Measurements from ENCODE around the gene SPEN.

SPEN gene

DNA sequence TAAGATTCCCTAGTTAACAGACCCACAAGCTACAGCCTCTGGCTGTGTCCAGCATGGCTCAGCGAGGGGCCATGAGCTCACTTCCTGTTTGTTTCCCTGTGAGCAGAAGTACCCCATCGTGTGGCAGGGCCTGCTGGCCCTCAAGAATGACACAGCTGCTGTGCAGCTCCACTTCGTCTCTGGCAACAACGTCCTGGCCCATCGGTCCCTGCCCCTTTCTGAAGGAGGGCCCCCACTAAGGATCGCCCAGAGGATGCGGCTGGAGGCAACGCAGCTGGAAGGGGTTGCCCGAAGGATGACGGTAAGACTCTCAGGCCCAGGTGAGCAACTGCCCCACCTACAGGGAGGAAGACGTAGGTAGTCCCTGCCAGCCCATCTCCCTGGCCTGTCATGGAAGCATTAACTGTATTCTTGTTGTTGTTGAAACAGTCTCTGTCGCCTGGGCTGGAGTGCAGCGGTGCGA is 90.2 kb downstream of the SPEN start:
- H3K9ac ChIP-seq (ENCODE audit: low read depth, low read length, poor library complexity): peak overlapping the region; percentile 18

DNA sequence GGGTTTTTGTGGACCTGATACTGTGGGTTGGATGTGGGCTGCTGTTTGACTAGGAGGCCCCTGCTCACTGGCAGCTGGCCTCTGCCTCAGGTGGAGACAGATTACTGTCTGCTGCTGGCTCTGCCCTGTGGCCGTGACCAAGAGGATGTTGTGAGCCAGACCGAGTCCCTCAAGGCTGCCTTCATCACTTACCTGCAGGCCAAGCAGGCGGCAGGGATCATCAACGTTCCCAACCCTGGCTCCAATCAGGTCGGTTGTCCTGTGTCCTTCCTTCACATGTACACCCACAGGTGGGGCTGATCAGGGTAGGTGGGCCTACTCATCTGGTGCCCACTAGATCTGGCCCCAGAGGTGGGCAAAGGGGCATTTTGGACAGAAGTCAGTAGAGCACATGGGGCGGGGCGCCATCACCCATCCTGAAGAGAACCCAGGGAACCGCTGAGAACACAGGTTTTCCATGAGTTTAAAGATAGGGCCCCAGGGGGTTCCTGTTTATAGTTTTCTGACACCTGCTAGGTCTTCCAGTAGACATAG is 91.2 kb downstream of the SPEN start:
- WGBS, 2 donors (ENCODE audit: extremely low coverage in 2 of 2, insufficient read length in 2 of 2, insufficient replicate concordance in 1 of 2): no CpG with 5 or more reads among the region's 8 CpGs
- no peak overlapping the region for H4K8ac ChIP-seq (ENCODE audit: low read depth, low read length)
- no peak overlapping the region for H3K14ac ChIP-seq (ENCODE audit: low read length)
- no peak for DNase-seq (ENCODE audit: low spot score)
- peak overlapping the region; percentile 2 for H3K9ac ChIP-seq (ENCODE audit: low read depth, low read length, poor library complexity)
- no peak overlapping the region for H2BK15ac ChIP-seq (ENCODE audit: low read length)
- peaks cover 77 to 100% of the 10 kb centered on the region in 2 donors for H3K36me3 ChIP-seq (replicated peaks in 1 of 2; ENCODE audit: control insufficient read depth in 2 of 2, insufficient read depth in 2 of 2, low read length in 2 of 2)
- H3K27me3 ChIP-seq (ENCODE audit: control insufficient read depth in 3 of 3, insufficient read depth in 3 of 3, low read depth in 1 of 3, low read length in 3 of 3): no peaks in the 10 kb centered on the region
- H3K4me2 ChIP-seq (ENCODE audit: insufficient read depth, low read length, poor library complexity, severe bottlenecking): no peak overlapping the region
- H2BK120ac ChIP-seq (ENCODE audit: low read depth, low read length): no peak overlapping the region
- H3K9me3 ChIP-seq (replicated peaks in 1 of 2; ENCODE audit: control insufficient read depth in 2 of 2, insufficient read depth in 1 of 2, low read depth in 1 of 2, low read length in 2 of 2): peaks cover 0 to 1% of the 10 kb centered on the region in 2 donors
- no peaks in the 10 kb centered on the region for H3K4me1 ChIP-seq (ENCODE audit: control insufficient read depth in 2 of 2, insufficient read depth in 1 of 2, low read depth in 1 of 2, low read length in 2 of 2)
- H3K27ac ChIP-seq (replicated peaks; ENCODE audit: low read length): no peak overlapping the region
- H2AK5ac ChIP-seq (ENCODE audit: low read depth, low read length): no peak overlapping the region
- H3K23ac ChIP-seq (ENCODE audit: low read depth, low read length, poor library complexity): no peak overlapping the region
- H2BK12ac ChIP-seq (ENCODE audit: low read length): no peak overlapping the region
- H4K91ac ChIP-seq (ENCODE audit: low read depth, low read length, poor library complexity): no peak overlapping the region
- H2BK5ac ChIP-seq (ENCODE audit: low read length): no peak overlapping the region
- no peak overlapping the region for H3K4me3 ChIP-seq (ENCODE audit: low read length in 2 of 2)
- H3K4ac ChIP-seq (ENCODE audit: low read length): no peak overlapping the region
- peaks cover 8% of the 10 kb centered on the region for H3K79me1 ChIP-seq (ENCODE audit: low read depth, low read length)
- H2AFZ ChIP-seq (ENCODE audit: low read length): no peak overlapping the region
- H3K18ac ChIP-seq (ENCODE audit: low read length): no peak overlapping the region

More for the DNA sequence above, 90.2 kb downstream of the SPEN start:
- no peak overlapping the region for H3K4ac ChIP-seq (ENCODE audit: low read length)
- no peak overlapping the region for H4K8ac ChIP-seq (ENCODE audit: low read depth, low read length)
- H3K18ac ChIP-seq (ENCODE audit: low read length): no peak overlapping the region
- WGBS, 2 donors (ENCODE audit: extremely low coverage in 2 of 2, insufficient read length in 2 of 2, insufficient replicate concordance in 1 of 2): no CpG with 5 or more reads among the region's 14 CpGs
- H2AFZ ChIP-seq (ENCODE audit: low read length): no peak overlapping the region
- no peak for DNase-seq (ENCODE audit: low spot score)
- H3K27me3 ChIP-seq (ENCODE audit: control insufficient read depth in 3 of 3, insufficient read depth in 3 of 3, low read depth in 1 of 3, low read length in 3 of 3): no peaks in the 10 kb centered on the region
- H3K79me1 ChIP-seq (ENCODE audit: low read depth, low read length): peaks cover 8% of the 10 kb centered on the region
- no peak overlapping the region for H2AK5ac ChIP-seq (ENCODE audit: low read depth, low read length)
- no peak overlapping the region for H3K4me3 ChIP-seq (ENCODE audit: low read length in 2 of 2)
- peak overlapping the region; percentile 29 for H3K23ac ChIP-seq (ENCODE audit: low read depth, low read length, poor library complexity)
- no peak overlapping the region for H4K91ac ChIP-seq (ENCODE audit: low read depth, low read length, poor library complexity)
- peak overlapping the region; percentile 45 for H2BK5ac ChIP-seq (ENCODE audit: low read length)
- no peak overlapping the region for H2BK120ac ChIP-seq (ENCODE audit: low read depth, low read length)
- H3K36me3 ChIP-seq (replicated peaks in 1 of 2; ENCODE audit: control insufficient read depth in 2 of 2, insufficient read depth in 2 of 2, low read length in 2 of 2): peaks cover 78 to 100% of the 10 kb centered on the region in 2 donors
- no peaks in the 10 kb centered on the region for H3K4me1 ChIP-seq (ENCODE audit: control insufficient read depth in 2 of 2, insufficient read depth in 1 of 2, low read depth in 1 of 2, low read length in 2 of 2)
- H3K27ac ChIP-seq (replicated peaks; ENCODE audit: low read length): no peak overlapping the region
- no peak overlapping the region for H3K4me2 ChIP-seq (ENCODE audit: insufficient read depth, low read length, poor library complexity, severe bottlenecking)
- H3K14ac ChIP-seq (ENCODE audit: low read length): no peak overlapping the region
- H2BK12ac ChIP-seq (ENCODE audit: low read length): no peak overlapping the region
- H3K9me3 ChIP-seq (replicated peaks in 1 of 2; ENCODE audit: control insufficient read depth in 2 of 2, insufficient read depth in 1 of 2, low read depth in 1 of 2, low read length in 2 of 2): peaks cover 0 to 1% of the 10 kb centered on the region in 2 donors
- H2BK15ac ChIP-seq (ENCODE audit: low read length): no peak overlapping the region

DNA sequence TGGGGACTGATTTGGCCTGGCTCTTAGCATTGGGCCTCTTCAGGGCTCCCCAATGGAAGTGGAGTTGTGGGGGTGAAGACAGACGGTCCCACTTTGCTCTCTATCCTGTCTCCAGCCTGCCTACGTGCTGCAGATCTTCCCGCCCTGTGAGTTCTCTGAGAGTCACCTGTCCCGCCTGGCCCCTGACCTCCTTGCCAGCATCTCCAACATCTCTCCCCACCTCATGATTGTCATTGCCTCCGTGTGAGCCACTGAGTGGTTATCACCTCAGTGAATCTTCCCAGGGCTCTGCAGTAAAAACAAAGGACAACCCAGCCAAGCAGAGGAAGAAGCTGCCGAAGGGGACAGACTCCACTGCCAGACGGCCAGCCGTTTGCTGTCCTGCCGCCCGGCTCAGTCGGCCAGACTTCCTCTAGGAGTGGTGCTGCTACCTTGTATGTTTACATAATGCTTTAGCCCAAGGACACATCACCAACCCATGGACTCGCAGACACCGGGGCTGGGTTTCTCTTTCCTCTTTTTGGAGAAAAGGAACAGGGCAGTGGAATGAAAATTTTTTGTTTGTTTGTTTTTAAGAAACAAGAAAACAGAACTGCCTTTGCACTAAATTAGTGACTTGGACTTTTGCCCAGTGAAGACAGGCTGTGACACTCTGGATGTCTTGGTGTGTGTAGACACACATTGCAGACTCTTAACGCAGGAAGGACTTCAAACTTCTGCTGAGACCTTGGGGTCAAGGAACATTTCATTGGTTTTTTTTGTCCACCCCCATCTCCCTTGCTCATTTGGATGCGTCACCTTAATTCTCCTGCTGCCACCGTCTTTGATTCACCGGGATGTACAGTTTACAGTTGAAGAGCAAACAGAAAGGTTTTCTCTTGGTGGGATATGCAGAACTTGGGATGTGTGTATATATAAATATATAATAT is 91.9 kb downstream of the SPEN start:
- no peak overlapping the region for H3K4me3 ChIP-seq (ENCODE audit: low read length in 2 of 2)
- H3K4me2 ChIP-seq (ENCODE audit: insufficient read depth, low read length, poor library complexity, severe bottlenecking): no peak overlapping the region
- no peaks in the 10 kb centered on the region for H3K4me1 ChIP-seq (ENCODE audit: control insufficient read depth in 2 of 2, insufficient read depth in 1 of 2, low read depth in 1 of 2, low read length in 2 of 2)
- H3K23ac ChIP-seq (ENCODE audit: low read depth, low read length, poor library complexity): no peak overlapping the region
- no peak overlapping the region for H3K14ac ChIP-seq (ENCODE audit: low read length)
- H3K18ac ChIP-seq (ENCODE audit: low read length): no peak overlapping the region
- no peak overlapping the region for H3K9ac ChIP-seq (ENCODE audit: low read depth, low read length, poor library complexity)
- DNase-seq (ENCODE audit: low spot score): no peak
- H2AFZ ChIP-seq (ENCODE audit: low read length): no peak overlapping the region
- H2BK5ac ChIP-seq (ENCODE audit: low read length): no peak overlapping the region
- H4K8ac ChIP-seq (ENCODE audit: low read depth, low read length): no peak overlapping the region
- H2BK15ac ChIP-seq (ENCODE audit: low read length): no peak overlapping the region
- no peak overlapping the region for H3K4ac ChIP-seq (ENCODE audit: low read length)
- H3K36me3 ChIP-seq (replicated peaks in 1 of 2; ENCODE audit: control insufficient read depth in 2 of 2, insufficient read depth in 2 of 2, low read length in 2 of 2): peaks cover 73 to 100% of the 10 kb centered on the region in 2 donors
- H3K9me3 ChIP-seq (replicated peaks in 1 of 2; ENCODE audit: control insufficient read depth in 2 of 2, insufficient read depth in 1 of 2, low read depth in 1 of 2, low read length in 2 of 2): peaks cover 0 to 1% of the 10 kb centered on the region in 2 donors
- H2BK12ac ChIP-seq (ENCODE audit: low read length): no peak overlapping the region
- H2BK120ac ChIP-seq (ENCODE audit: low read depth, low read length): no peak overlapping the region
- no peak overlapping the region for H2AK5ac ChIP-seq (ENCODE audit: low read depth, low read length)
- H4K91ac ChIP-seq (ENCODE audit: low read depth, low read length, poor library complexity): no peak overlapping the region
- no CpG with 5 or more reads among the region's 17 CpGs for WGBS, 2 donors (ENCODE audit: extremely low coverage in 2 of 2, insufficient read length in 2 of 2, insufficient replicate concordance in 1 of 2)
- no peak overlapping the region for H3K27ac ChIP-seq (replicated peaks; ENCODE audit: low read length)
- no peaks in the 10 kb centered on the region for H3K27me3 ChIP-seq (ENCODE audit: control insufficient read depth in 3 of 3, insufficient read depth in 3 of 3, low read depth in 1 of 3, low read length in 3 of 3)
- peaks cover 8% of the 10 kb centered on the region for H3K79me1 ChIP-seq (ENCODE audit: low read depth, low read length)
